A549 (cell line): ENCODE measurements around the gene MYO10. TPM values are rescaled to one million over a fixed set of nuclear protein-coding genes. Genes with fewer than 3 reads are reported as not detected.

Experiments
- ATAC-seq, 2 experiments: fragments of 200-7000 bp in 1 of 2; fragments of >200 bp in 1 of 2; cut with Nextera tagmentation in 1 of 2; cut with Tn5 transposase in 1 of 2; 3 replicates each; pipeline versions ENCODE4 v1.8.0 to v1.9.1; 2018 to 2020; ENCODE audit warnings: mild to moderate bottlenecking in 1 of 2, moderate library complexity in 1 of 2
- CTCF ChIA-PET: fragments of 300-600 bp; sonication (Branson Sonifier 250); formaldehyde crosslinking; extraction: SDS; loops from one replicate; lab custom pipeline; 2021; ENCODE audit warnings: antibody characterized with exemption, inconsistent platforms; lab: Yijun Ruan, JAX
- POLR2A ChIA-PET: fragments of 350-600 bp; formaldehyde crosslinking; extraction: SDS; loops from one replicate; lab custom pipeline; 2021; ENCODE audit warnings: antibody characterized with exemption, inconsistent platforms; lab: Yijun Ruan, JAX
- DNase-seq, 2 experiments: peaks; one replicate each; pipeline versions ENCODE4 v3.0.0 to v3.0.0-alpha.2; 2011 to 2016; ENCODE audit warnings: low read depth in 1 of 2, low spot score in 1 of 2
- FAIRE-seq: peaks from 2 replicates; lab custom pipeline; 2011; peaks lifted over from hg19 to GRCh38; lab: Jason Lieb, UNC
- H3K27ac ChIP-seq, 2 experiments: fragments of >200 bp; sonication (Bioruptor Twin); formaldehyde crosslinking; 3 replicates each; pipeline ENCODE4 v1.5.1; 2016 to 2017
- H3K4me1 ChIP-seq: fragments of >200 bp; sonication (Bioruptor Twin); formaldehyde crosslinking; 3 replicates; pipeline ENCODE4 v1.6.1; 2016
- H3K4me2 ChIP-seq: fragments of >200 bp; sonication (Bioruptor Twin); formaldehyde crosslinking; 3 replicates; pipeline ENCODE4 v1.6.1; 2016
- H3K4me3 ChIP-seq: fragments of >200 bp; sonication (Bioruptor Twin); formaldehyde crosslinking; 3 replicates; pipeline ENCODE4 v1.5.1; 2016
- H3K9me3 ChIP-seq: fragments of >200 bp; sonication (Bioruptor Twin); formaldehyde crosslinking; 3 replicates; pipeline ENCODE4 v1.6.1; 2016
- CHD4 ChIP-seq: fragments of 200-600 bp; sonication (generic); IDR thresholded peaks from 2 replicates; pipeline ENCODE4 v1.6.1; 2016; ENCODE audit warnings: antibody characterized with exemption, mild to moderate bottlenecking, borderline replicate concordance
- CTCF ChIP-seq: fragments of >200 bp; sonication (Bioruptor Twin); formaldehyde crosslinking; IDR thresholded peaks from 3 replicates; pipeline ENCODE4 v1.5.1; 2016
- ELK1 ChIP-seq: fragments of 150-350 bp; IDR thresholded peaks from 2 replicates; pipeline ENCODE4 v1.6.1; 2014; ENCODE audit warnings: low read depth, mild to moderate bottlenecking, low read length
- EP300 ChIP-seq, 2 experiments: fragments of >200 bp; sonication (Bioruptor Twin); formaldehyde crosslinking; IDR thresholded peaks; 2 replicates in 1 of 2; 3 replicates in 1 of 2; pipeline ENCODE4 v1.6.1; 2016 to 2017
- ESRRA ChIP-seq: fragments of 150-350 bp; IDR thresholded peaks from 2 replicates; pipeline ENCODE4 v1.6.1; 2014; ENCODE audit warnings: mild to moderate bottlenecking, low read length, borderline replicate concordance
- FOSL2 ChIP-seq, 2 experiments: fragments of 450-650 bp in 1 of 2; fragments of >200 bp in 1 of 2; sonication (Bioruptor Twin) in 1 of 2; formaldehyde crosslinking; IDR thresholded peaks; 2 replicates each; pipeline versions ENCODE4 v1.5.0 to v1.6.1; 2016 to 2020; ENCODE audit warnings: mild to moderate bottlenecking in 1 of 2, moderate library complexity in 1 of 2
- HES2 ChIP-seq: fragments of >200 bp; sonication (Bioruptor Twin); formaldehyde crosslinking; IDR thresholded peaks from 2 replicates; pipeline ENCODE4 v1.6.1; 2016
- HMGXB4 ChIP-seq: fragments of 250-450 bp; sonication (Bioruptor Pico); IDR thresholded peaks from 2 replicates; pipeline ENCODE4 v1.5.0; 2021; ENCODE audit warnings: mild to moderate bottlenecking, moderate library complexity, borderline replicate concordance
- HOXA7 ChIP-seq: fragments of 250-450 bp; sonication (Bioruptor Pico); IDR thresholded peaks from 2 replicates; pipeline ENCODE4 v1.5.0; 2020; ENCODE audit warnings: mild to moderate bottlenecking, moderate library complexity
- HOXB13 ChIP-seq: fragments of 250-450 bp; sonication (Bioruptor Pico); IDR thresholded peaks from 2 replicates; pipeline ENCODE4 v1.5.0; 2020; ENCODE audit warnings: low read depth, mild to moderate bottlenecking, moderate library complexity
- KDM5A ChIP-seq: fragments of 200-600 bp; sonication (generic); IDR thresholded peaks from 2 replicates; pipeline ENCODE4 v1.6.1; 2016; ENCODE audit warnings: antibody characterized with exemption, mild to moderate bottlenecking
- MAFK ChIP-seq: fragments of 450-650 bp; IDR thresholded peaks from 2 replicates; pipeline ENCODE4 v1.6.1; 2014; ENCODE audit not compliant: partially characterized antibody
- MAX ChIP-seq: IDR thresholded peaks from 2 replicates; pipeline ENCODE4 v1.6.1; 2012
- MAZ ChIP-seq: fragments of 150-350 bp; IDR thresholded peaks from 2 replicates; pipeline ENCODE4 v1.6.1; 2014; ENCODE audit warnings: antibody characterized with exemption, low read depth, low read length, borderline replicate concordance
- PHF8 ChIP-seq: fragments of 200-600 bp; sonication (generic); IDR thresholded peaks from 2 replicates; pipeline ENCODE4 v1.6.1; 2016; ENCODE audit warnings: low read depth, mild to moderate bottlenecking, antibody characterized with exemption, moderate library complexity, borderline replicate concordance
- RCOR1 ChIP-seq: fragments of 150-350 bp; IDR thresholded peaks from 2 replicates; pipeline ENCODE4 v1.6.1; 2014; ENCODE audit warnings: antibody characterized with exemption, low read length, low read depth
- RFX5 ChIP-seq: fragments of 450-650 bp; IDR thresholded peaks from 2 replicates; pipeline ENCODE4 v1.7.1; 2014; ENCODE audit warnings: antibody characterized with exemption, mild to moderate bottlenecking, moderate library complexity
- RNF2 ChIP-seq: fragments of 200-600 bp; sonication (generic); IDR thresholded peaks from 2 replicates; pipeline ENCODE4 v1.6.1; 2016; ENCODE audit warnings: low read depth, mild to moderate bottlenecking, antibody characterized with exemption, moderate library complexity, borderline replicate concordance
- TFCP2L1 ChIP-seq: fragments of 250-450 bp; sonication (Bioruptor Pico); IDR thresholded peaks from 2 replicates; pipeline ENCODE4 v1.5.0; 2021; ENCODE audit warnings: mild to moderate bottlenecking
- TP53 ChIP-seq: fragments of 250-450 bp; sonication (Bioruptor Pico); IDR thresholded peaks from 2 replicates; pipeline ENCODE4 v1.5.0; 2021; ENCODE audit warnings: mild to moderate bottlenecking, moderate library complexity
- WGBS: methylation state at CpG from one replicate; pipeline ENCODE4 v1.1.6; 2017; ENCODE audit errors: missing lambda C conversion rate; 5-methylcytosine and 5-hydroxymethylcytosine counted together
- polyA plus RNA-seq, 4 experiments: library from polyadenylated mRNA; depleted of rRNA in 3 of 4; stranded (reverse); fragments of >200 nt; fragmentation: RNase III in 1 of 4; extraction: RNeasy Plus Mini Kit Qiagen cat#74134 plus additional on column Dnase treatment in 1 of 4; gene quantifications; 2 replicates in 3 of 4; 3 replicates in 1 of 4; pipeline ENCODE4 v1.2.3, GENCODE V29; 2011 to 2017

Gene MYO10
- polyA plus RNA-seq, 2 of the 4 experiments (the other 2 are of a cell fraction) = 68.0 to 68.5 TPM

DNA sequence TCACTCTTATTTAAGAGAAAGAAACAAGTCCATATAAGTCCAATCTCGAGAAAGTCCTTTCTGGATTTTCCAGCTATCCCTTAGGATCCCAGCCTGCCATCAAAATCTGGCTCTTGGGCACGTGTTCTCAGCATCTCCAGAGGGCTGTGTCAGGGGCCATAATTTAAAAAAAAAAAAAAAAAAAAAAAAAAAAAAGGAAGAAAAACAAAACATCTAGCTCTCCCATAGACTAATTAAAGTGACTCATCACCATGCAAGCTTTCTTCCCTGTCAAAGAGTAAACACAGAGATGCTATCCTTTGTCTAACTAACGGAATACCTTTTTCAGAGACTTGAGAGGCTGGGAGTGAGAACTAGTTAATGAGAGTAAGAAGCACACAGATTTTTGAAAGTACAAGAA, 44.9 kb upstream of the MYO10 start:
- Histone ChIP-seq H3K4me2 (no peak overlapping the region), H3K4me3 (no peak overlapping the region), H3K9me3 (no peaks in the 10 kb centered on the region), H3K27ac (no peak overlapping the region), H3K4me1 (0 out of 3 replicates have a peak, but pooled peaks cover 3% of the 10 kb centered on the region)
- CTCF ChIA-PET = interaction anchor here (1.0 to 1.2 kb wide), 2 partner anchors 47 to 81 kb away, joined by 3 read pairs; no protein-coding TSS in a partner anchor
- TF ChIP-seq TP53 (CRISPR knock-in tag) (no peak), FOSL2 (IDR thresholded peaks at IDR 0.05) (no peak), FOSL2 (CRISPR knock-in tag; IDR thresholded peaks at IDR 0.05) (peak; percentile 24; the same call in 1 of the 2 replicates), EP300 (IDR thresholded peaks at IDR 0.05) (no peak), RFX5 (no peak)
- no peak; a peak in 3 of 6 replicates for ATAC-seq
- no peak for DNase-seq
- 47% methylated on average over 3 of the region's 3 CpGs for WGBS
- FAIRE-seq = no peak
- POLR2A ChIA-PET = no interaction called here

GRCh38 chr5:16978296-16978695, 42.2 kb upstream of the MYO10 start:
- FAIRE-seq (no peak), DNase-seq (no peak), ATAC-seq (no peak)
- H3K9me3 ChIP-seq = no peaks in the 10 kb centered on the region
- no peak overlapping the region for H3K4me3 ChIP-seq
- TF ChIP-seq TFCP2L1 = no peak
- no peak overlapping the region for H3K4me2 ChIP-seq
- H3K27ac ChIP-seq = no peak overlapping the region
- CTCF ChIA-PET = no interaction called here
- 0 out of 3 replicates have a peak, but pooled peaks cover 3% of the 10 kb centered on the region for H3K4me1 ChIP-seq
- POLR2A ChIA-PET = no interaction called here

GRCh38 chr5:16976625-16977008, 40.5 kb upstream of the MYO10 start:
- no peak for FAIRE-seq
- Histone ChIP-seq H3K27ac (no peak overlapping the region), H3K4me1 (no peaks in the 10 kb centered on the region), H3K9me3 (no peaks in the 10 kb centered on the region), H3K4me3 (no peak overlapping the region), H3K4me2 (no peak overlapping the region)
- CTCF ChIA-PET = interaction anchor here (0.7 to 1.5 kb wide), 2 partner anchors 10 to 14 kb away, joined by 3 read pairs; no protein-coding TSS in a partner anchor
- 52% methylated on average over 1 of the region's 1 CpG for WGBS
- no peak for DNase-seq
- POLR2A ChIA-PET = interaction anchor here (0.7 kb wide), 1 partner anchor 99 kb away, joined by 3 read pairs; no protein-coding TSS in a partner anchor
- no peak for ATAC-seq
- no peak for TF ChIP-seq CTCF
- TF ChIP-seq KDM5A = no peak
- no peak for TF ChIP-seq HOXA7 (CRISPR knock-in tag)
- TF ChIP-seq MAX = no peak
- no peak for TF ChIP-seq HMGXB4 (CRISPR knock-in tag)
- TF ChIP-seq MAZ = no peak
- TF ChIP-seq PHF8 = no peak
- TF ChIP-seq EP300 (IDR thresholded peaks at IDR 0.05) = no peak
- no peak for TF ChIP-seq RFX5
- TF ChIP-seq CHD4 = no peak
- TF ChIP-seq HOXB13 (CRISPR knock-in tag) = no peak
- TF ChIP-seq MAFK = no peak
- TF ChIP-seq ESRRA = no peak
- TF ChIP-seq RCOR1 = no peak
- no peak for TF ChIP-seq RNF2
- TF ChIP-seq ELK1 = no peak
- TF ChIP-seq HES2 = no peak
